HG03571 (cell line): ENCODE measurements around the gene NUDT3.
"Not testable (repeated sequence)": the region's sequence is repeated elsewhere in the genome, so short reads cannot be mapped to it uniquely, and the experiment has no call there.

Experiments
- ATAC-seq: cut with Tn5 transposase; IDR thresholded peaks from one replicate; pipeline ENCODE4 v1.9.1; 2021; ENCODE audit not compliant: unreplicated experiment

Gene NUDT3

DNA sequence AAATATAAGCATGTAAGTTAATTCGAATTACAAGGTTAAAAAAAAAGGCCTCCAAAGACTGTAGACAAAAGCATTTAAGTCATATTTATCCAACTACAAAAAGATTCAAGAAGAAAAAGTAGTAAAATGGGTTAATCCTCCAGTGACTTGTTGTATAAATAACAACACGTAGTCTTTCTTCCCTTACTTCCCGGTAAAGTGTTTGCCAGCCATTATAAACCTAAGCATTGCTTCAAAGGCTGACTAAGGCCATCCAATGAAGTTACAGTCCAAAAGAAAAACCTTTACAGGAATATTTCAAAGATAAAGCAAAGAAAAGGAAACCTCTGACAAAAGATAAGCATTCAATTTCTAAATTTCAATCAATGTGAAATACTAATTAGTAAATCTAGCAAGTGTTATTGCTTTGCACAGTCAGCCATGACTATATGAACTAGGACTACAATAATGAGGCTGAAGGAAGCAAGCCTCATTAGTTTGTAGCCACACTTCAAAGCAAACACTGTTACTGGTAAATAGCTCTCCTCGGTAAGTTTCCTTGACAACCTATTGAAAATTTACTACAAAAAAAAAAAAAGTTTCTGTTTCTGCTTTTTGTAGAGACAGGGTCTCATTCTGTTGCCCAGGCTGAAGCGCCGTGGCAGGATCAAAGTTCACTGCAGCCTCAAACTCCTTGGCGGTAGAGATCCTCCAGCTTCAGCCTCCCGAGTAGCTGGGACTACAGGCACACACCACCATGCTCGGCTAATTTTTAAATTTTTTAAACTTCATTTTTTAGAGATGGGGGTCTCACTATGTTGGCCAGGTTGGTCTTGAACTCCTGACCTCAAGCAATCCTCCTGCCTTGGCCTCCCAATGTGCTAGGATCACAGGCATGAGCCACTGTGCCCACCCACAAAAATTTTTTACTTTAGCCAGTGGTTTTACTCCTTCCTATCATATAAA, 46.0 kb downstream of the NUDT3 start:
- no peak for ATAC-seq

DNA sequence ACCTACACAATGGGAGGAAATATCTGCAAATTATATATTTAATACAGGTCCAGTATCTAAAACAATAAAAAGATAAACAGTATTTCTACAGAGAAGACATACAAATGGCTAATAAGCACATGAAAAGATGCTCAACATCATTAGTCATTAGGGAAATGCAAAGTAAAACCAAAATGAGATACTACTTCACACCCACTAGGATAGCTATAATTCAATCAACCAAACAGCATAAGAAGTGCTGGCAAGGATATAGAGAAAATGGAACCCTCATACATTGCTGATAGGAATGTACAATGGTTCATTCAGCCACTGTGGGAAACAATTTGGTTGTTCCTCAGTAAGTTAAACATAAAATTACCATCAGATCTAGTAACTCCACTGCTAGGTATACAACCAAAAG, 48.7 kb downstream of the NUDT3 start:
- ATAC-seq: no peak

DNA sequence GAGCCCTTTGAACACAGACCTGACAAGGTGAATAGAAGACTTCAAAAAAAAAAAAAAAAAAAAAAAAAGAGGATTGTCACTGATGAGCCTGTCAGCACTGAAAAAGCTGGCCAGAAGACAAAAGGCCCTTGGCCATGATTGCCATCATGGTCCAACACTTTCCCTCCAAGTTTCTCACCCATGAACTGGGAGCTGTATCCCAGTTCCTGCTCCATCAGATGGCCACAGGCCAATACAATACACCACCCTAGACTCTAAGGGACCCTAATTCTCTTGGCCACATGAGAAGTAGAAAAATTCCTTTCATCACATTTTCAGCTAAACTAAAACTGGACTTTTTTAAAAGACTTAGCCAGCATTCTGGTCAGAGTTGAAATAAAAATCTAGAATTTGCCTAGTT, 50.2 kb downstream of the NUDT3 start:
- ATAC-seq: no peak

DNA sequence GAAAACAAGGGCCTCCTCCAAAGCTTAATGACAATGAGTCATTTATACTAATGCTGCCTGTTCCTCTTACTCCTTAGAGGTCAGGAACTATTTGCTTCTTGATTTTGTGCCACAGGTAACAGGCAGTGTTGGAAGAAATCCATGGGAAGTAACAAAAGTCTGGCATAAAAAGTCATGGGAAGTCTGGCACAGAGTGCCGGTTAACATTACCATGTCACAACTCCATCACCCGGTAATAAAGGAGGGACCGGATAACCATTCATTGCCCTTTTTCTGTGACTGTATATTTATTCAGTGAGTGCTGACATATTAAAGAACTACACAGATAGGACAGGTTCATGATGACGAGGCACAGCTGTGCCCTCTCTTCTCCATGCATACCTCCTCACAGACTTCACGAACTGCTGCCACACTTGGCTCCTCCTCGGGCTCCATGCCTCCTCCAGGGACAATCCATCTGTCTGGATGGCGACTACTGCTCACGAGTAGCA, 50.9 kb downstream of the NUDT3 start:
- ATAC-seq: no peak

DNA sequence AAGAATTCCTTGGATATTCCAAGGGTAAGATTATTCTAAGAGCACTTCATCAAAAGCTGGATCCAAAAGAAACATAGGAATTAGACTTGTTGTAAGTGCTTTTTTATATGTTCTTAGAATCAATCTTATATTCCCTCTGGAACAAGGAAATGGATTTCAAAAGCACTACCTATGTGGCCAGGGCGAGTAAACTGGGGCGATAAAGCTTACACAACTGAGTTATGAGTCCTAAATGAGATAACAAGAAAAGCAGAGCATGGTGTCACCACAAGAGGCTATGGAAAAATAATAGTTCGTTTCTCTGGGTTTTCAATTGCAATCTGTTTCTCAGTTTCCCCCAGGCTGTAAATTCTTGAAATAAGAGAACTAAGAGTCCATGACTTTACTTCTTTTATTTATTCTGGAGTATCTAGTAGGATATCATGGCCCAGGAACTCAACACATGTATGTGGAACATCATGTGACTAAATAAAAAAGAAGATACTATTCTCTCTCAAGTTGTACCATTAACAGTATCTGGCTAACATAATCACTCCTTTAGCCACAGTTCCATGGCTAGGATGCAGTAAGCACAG, 51.5 kb downstream of the NUDT3 start:
- no peak for ATAC-seq

DNA sequence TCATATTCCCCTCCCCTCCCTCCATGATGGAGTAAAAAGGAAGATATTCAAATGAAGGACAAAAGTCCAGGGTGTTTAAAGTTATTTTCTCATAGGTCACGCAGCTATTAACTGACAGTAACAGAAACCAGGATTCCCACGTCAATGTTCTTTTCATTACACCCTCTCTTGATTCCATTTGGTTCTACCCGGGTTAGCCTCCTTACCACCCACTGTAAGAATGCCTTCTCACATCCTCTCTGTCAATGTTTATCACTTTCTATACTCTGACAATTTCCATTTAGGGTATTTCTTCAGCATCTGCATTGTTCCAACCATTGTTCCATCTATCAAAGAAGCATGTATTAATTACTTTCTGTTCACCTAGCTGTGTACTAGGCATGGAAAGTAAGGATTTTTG, 52.1 kb downstream of the NUDT3 start:
- no peak for ATAC-seq

DNA sequence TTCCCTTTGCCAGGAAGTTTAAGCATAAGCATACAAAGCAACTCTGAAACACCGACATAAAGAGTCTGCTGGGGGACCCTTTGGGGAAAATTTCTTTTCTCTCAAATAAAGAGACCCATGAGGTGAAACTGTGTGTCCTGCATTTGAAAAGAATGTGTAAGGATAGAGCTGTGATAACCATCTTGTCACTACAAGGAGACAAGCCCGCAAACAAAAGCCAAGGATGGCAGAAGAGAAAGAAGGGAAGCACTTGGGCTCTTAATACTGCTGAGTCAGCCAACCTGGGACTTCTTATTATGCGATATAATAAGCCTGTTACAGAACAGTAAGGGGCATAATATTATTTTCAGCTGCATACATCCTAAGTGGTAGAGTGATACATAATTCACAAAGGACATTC, 52.5 kb downstream of the NUDT3 start:
- ATAC-seq: no peak

DNA sequence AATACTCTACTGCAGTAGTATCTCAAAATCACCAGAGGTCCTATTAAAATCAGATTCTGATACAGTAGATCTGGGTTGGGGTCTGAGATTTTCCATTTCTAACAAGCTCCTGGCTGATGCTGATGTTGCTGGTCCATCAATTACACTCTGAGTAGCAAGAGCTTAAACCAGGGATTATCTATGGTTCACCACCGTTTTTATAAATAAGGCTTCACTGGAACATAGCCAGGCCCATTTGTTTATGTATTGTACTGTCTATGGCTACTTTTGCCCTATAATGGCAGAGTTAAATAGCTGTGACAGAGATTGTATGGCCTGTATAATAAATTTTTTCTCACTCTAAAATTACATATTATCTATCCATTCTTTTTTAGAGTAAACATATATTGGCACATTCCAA, 53.0 kb downstream of the NUDT3 start:
- ATAC-seq: no peak

DNA sequence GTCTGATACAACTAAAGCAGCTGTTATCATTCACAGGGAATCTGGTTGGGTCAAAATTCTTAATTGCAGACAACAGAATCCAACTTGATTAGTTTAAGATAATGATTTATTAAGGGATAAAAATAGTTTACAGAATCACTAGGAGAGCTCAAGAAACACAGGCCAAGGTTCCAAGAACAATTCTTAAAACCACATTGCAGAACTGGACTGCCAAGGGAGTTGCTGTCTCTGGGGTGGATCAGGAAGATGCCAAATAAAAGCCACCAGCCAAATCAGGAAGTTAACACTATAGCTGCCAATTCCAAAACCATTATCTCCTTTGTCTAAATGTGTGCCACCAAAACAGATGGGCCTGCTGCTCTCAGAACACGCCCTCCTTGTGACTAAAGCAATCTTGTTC, 53.7 kb downstream of the NUDT3 start:
- no peak for ATAC-seq

DNA sequence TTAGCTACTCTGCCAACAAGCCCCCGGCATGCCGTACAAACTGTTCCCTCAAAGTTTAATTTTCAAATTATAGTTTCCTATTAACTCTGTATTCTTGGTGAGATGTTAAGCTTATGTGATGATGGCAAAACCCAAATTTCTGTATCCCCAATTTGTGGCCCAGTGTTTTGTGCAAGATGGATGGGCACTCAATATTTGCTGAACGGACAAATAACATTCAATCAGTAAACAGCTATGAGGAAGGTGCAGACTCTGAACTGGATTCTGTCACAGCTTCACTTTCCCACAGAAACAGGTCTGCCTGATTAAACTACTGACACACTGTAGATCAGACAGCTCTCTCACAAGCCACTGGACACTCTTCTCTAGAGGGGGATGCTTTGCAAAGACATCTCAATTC, 54.1 kb downstream of the NUDT3 start:
- ATAC-seq: no peak

DNA sequence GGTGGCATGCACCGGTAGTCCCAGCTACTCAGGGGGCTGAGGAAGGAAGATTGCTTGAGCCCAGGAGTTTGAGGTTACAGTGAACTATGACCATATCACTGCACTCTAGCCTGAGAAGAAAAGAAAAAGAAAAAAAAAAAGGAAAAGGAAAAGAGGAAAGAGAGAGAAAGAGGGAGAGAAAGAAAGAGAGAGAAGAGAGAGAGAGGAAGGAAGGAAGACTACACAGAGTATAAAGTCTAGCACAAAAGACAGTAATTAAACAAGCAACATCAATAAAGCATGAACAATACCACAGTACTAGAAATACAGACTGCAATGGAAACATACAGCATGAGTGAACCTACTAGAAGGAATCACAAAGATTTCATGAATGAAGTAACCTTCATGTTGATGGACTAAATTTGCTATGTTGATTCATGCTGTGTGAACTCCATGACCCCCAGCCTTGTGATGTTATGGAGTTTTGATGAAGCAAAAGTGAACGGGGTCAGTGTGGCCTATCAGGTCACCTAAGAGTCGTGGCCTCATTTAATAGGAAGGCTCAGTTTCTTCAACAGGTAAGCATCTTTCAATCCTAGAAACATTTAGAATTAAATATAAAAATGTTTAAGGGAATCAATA, 57.6 kb downstream of the NUDT3 start:
- ATAC-seq: no peak

DNA sequence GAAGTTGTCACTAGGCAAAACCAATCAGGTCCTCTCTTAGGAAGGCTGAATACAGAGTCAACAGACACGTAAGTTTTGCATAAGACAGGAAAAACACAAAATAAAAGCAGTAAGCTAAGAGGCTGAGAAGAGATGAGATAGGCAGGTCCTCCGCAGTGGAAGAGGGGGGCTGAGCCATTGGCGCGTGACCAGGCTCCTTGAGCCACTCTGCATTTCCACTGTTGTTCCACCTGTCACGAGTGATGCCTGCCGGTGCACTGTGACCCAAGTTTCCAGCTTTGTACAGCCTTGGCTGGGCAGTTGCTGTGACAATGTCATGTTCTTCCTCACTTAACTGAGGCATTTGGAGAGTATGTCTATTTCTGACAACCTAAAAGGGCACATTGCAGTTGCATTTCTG, 58.6 kb downstream of the NUDT3 start:
- no peak for ATAC-seq

DNA sequence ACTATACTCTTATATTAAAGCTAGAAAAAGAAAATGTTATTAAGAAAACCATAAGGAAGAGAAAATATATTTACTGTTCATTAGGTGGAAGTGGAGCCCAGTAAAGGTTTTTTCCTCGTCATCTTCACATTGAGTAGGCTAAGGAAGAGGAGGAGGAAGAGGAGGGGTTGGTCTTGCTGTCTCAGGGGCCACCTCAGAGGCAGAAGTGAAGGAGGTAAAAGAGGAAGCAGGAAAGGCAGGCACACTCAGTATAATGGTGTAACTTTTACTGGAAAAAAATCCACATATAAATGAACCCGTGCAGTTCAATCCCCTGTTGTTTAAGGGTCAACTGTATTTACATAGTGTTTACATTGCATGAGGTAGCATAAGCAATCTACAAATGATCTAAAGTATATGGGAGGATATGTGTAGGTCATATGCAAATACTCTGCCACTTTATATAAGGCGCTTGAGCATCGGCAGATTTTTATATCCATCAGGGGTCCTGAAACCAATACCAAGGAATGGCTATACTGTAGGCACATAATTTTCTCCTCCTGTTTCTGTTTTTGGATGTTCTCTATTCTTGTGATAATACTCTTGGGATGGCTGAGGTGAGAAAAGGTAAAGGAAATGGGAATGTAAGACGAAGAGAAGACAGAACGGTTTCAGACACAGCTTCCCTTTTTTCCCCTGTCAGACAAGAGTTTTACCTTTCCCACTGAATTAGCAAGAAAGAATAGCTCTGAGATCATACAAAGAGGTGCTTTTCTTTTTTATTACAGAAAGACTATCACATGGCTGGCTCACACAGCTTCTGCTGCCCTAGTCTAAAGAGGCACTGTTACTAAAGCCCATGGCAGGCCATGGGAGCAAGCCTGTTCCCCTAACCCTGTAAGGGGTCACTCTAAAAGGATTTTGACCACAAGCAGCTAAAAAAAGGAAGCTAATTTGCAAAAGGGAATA, 59.9 kb downstream of the NUDT3 start:
- ATAC-seq: no peak

DNA sequence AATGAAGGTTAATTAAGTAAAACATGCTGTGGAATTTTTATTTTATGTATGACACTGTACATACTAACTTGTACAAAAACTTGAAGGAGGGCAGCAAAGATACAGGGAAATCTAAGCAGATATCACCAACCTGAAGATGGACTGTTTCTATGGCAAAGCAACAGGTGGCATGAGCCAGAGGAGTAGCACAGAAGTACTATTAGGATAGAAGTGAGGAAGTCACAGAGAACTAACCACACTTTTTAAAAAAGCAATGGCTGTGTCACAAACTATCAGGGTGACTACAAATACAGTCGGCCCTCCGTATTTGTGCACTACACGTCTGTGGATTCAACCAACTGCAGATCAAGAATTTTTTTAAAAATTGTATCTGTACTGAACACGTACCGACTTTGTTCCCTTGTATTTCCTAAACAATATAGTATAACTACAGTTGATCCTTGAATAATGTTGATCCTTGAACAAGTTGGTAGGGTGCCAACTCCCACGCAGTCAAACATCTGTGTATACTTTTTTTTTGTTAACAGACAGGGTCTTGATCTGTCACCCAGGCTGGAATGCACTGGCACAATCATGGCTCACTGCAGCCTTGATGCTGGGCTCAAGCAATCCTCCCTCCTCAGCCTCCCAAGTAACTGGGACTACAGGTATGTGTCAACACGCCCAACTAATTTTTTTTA, 61.0 kb downstream of the NUDT3 start:
- no peak for ATAC-seq

DNA sequence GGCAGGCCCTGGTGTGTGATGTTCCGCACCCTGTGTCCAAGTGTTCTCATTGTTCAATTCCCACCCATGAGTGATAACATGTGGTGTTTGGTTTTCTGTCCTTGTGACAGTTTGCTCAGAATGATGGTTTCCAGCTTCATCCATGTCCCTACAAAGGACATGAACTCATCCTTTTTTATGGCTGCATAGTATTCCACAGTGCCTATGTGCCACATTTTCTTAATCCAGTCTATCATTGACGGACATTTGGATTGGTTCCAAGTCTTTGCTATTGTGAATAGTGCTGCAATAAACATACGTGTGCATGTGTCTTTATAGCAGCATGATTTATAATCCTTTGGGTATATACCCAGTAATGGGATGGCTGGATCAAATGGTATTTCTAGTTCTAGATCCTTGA, 62.7 kb downstream of the NUDT3 start:
- not testable (repeated sequence) for ATAC-seq

DNA sequence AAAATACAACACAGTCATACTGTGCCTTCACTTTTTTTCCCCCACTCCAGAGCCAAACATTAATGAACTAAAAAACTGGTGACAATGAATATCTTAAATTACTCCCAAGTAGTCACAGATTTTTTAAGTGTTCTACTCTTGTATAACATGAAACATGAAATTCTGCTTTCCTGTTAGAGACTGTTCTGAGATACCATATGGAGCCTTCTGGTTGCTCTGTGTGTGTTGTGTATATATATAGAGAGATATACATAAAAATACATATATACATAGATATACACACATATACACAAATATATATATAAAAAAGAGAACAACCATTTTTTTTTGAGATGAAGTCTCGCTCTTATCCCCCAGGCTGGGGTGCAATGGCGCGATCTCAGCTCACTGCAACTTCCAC, 63.5 kb downstream of the NUDT3 start:
- no peak for ATAC-seq

DNA sequence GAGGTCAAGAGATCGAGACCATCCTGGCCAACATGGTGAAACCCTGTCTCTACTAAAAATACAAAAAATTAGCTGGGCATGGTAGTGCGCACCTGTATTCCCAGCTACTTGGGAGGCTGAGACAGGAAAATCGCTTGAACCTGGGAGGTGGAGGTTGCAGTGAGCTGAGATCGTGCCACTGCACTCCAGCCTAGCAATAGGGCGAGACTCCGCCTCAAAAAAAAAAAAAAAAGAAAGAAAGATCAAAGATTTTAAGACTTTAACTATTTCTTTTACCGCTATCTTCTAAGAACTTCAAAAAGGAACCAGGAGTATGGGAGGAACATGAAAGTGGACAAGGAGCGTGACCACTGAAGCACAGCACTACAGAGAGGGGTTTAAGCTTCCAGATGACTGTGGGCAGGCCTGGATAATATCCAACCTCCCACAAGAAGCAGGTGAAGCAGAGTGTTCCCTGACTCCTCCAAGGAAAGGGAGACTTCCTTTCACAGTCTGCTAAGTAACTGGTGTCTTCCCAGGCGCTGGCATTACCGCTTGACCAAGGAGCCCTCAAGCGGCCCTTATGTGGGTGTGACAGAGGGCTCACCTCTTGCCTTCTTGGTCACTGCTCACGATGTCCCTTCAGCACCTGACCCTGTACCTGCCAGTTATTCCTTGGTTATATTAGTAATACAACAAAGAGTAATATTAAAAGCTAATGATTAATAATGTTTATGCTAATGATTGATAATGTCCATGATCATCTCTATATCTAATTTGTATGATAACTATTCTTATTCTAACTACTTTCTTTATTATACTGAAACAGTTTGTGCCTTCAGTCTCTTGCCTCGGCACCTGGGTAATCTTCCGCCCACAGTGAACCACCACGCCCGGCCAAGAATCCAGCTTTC, 64.9 kb downstream of the NUDT3 start:
- ATAC-seq: not testable (repeated sequence)

DNA sequence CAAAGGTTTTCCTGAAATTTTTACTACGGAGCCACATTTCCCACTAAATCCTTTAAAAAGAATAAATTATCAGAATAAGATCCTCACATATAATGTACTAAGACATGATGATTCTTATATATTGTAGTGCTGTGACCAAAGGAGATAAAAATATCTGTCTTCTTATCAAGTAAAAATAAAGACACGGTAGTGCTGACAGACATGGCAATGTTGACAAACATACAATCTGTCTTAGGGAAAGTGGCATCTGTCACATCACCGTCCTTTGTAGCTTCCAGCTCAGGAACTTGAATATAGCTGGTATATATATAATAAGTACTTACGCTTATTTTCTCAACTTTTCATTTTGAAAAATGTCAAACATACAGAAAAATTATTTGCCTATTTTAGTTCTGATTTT, 66.8 kb downstream of the NUDT3 start:
- ATAC-seq: no peak

DNA sequence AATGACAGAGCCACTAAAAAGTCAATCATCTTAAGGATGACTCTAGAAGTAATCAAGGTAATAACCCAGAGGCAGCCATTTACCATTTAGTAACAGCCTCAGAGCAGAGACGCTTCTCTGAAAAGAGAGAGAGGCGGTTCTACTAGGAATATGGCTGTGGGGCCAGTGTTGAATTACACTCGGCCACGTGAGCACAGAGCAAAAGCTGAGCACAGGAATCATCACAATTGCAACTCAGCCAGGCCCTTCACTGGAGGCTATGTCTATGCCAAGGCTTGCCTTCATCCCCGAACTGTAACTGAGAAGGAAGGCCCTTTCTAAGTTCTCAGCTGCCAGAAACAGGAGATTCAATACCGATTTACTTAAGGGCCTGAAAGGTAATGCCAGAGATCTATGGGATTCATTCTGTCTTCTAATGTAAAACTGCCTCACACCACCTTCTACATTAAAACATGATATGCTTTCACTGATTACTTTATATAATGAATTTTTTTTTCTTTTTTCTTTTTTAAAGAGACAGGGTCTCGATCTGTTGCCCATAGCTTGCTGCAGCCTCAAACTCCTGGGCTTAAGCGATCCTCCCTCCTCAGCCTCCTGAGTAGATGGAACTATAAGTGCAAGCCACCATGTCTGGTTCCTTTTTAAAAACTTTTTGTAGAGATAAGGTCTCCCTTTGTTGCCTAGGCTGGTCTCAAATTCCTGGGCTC, 67.6 kb downstream of the NUDT3 start:
- ATAC-seq: no peak
